Measurements from ENCODE around the gene LRRC25. TPM values are rescaled to one million over a fixed set of nuclear protein-coding genes. Genes with fewer than 3 reads are reported as not detected.

LRRC25 gene
- total and polyA plus RNA-seq, 10 of the 15 experiments (the other 5 are each of a cell fraction or from before 2014, with no cell fraction given): 0.38 to 2.9 (median 1.2) TPM

DNA sequence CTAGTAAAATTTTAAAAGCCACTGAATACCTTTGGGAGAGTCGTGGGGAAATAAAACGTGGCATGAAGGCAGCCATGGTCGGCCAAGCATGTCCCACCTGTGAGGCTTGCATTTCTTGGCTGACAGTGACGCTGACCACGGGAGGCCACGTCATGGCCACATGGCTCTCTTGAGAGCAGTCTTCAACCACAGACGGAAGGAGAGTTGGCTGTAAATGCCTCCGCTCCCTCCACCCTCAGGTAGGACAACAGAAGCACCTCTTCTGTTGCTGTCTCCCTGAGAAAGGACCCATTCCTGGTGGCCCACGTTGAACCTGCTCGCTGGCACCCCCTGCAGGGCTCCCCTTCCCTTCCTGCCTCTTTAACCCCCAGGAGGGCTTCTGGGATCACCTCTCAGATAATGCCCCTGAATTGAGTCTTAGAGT lies 10.6 kb upstream of the LRRC25 start (continued):
- TF ChIP-seq, protein P1, sequence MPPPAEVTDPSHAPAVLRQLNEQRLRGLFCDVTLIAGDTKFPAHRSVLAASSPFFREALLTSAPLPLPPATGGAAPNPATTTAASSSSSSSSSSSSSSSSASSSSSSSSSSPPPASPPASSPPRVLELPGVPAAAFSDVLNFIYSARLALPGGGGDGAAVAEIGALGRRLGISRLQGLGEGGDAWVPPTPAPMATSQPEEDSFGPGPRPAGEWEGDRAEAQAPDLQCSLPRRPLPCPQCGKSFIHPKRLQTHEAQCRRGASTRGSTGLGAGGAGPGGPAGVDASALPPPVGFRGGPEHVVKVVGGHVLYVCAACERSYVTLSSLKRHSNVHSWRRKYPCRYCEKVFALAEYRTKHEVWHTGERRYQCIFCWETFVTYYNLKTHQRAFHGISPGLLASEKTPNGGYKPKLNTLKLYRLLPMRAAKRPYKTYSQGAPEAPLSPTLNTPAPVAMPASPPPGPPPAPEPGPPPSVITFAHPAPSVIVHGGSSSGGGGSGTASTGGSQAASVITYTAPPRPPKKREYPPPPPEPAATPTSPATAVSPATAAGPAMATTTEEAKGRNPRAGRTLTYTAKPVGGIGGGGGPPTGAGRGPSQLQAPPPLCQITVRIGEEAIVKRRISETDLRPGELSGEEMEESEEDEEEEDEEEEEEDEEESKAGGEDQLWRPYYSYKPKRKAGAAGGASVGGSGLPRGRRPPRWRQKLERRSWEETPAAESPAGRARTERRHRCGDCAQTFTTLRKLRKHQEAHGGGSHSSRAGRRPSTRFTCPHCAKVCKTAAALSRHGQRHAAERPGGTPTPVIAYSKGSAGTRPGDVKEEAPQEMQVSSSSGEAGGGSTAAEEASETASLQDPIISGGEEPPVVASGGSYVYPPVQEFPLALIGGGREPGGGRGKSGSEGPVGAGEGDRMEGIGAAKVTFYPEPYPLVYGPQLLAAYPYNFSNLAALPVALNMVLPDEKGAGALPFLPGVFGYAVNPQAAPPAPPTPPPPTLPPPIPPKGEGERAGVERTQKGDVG (CRISPR knock-in tag; IDR thresholded peaks at IDR 0.05): no peak
- TF ChIP-seq NFYA (IDR thresholded peaks at IDR 0.05; ENCODE audit: borderline replicate concordance, low read depth, low read length) (no peak), PKNOX1 (IDR thresholded peaks at IDR 0.05) (peak; percentile 85), NR2C1 (IDR thresholded peaks at IDR 0.05) (no peak), GABPA (IDR thresholded peaks at IDR 0.05; ENCODE audit: low read depth) (no peak), SPI1 (IDR thresholded peaks at IDR 0.05; ENCODE audit: borderline replicate concordance, insufficient read depth, low read depth, low read length) (no peak), IRF4 (IDR thresholded peaks at IDR 0.05; ENCODE audit: low read depth, low read length) (0 out of 2 replicates have a peak, but pooled peaks have one; percentile 47), KDM1A (IDR thresholded peaks at IDR 0.05; ENCODE audit: borderline replicate concordance) (no peak), RCOR1 (conservative IDR thresholded peaks at IDR 0.05; ENCODE audit: low read depth, low read length) (0 out of 2 replicates have a peak, but pooled peaks have one; percentile 37), CREM (IDR thresholded peaks at IDR 0.05; ENCODE audit: low read depth) (peak; percentile 90), MLLT1 (IDR thresholded peaks at IDR 0.05) (no peak; the same call in 1 of the 2 replicates), BMI1 (IDR thresholded peaks at IDR 0.05; ENCODE audit: borderline replicate concordance) (no peak), SMAD5 (IDR thresholded peaks at IDR 0.05; ENCODE audit: low read depth) (no peak), HDAC6 (IDR thresholded peaks at IDR 0.05; ENCODE audit: unreplicated experiment) (no peak), FOXK2 (IDR thresholded peaks at IDR 0.05) (no peak), CREB1 (IDR thresholded peaks at IDR 0.05; ENCODE audit: low read depth) (peak; percentile 92), FOS (IDR thresholded peaks at IDR 0.05; ENCODE audit: borderline replicate concordance, extremely low read depth, insufficient read length) (no peak), POLR2AphosphoS5 (IDR thresholded peaks at IDR 0.05; ENCODE audit: low read length) (no peak), RELA (IDR thresholded peaks at IDR 0.05; ENCODE audit: borderline replicate concordance, partially characterized antibody) (no peak), ZNF24 (IDR thresholded peaks at IDR 0.05) (no peak)
- TF ChIP-seq, protein P2, sequence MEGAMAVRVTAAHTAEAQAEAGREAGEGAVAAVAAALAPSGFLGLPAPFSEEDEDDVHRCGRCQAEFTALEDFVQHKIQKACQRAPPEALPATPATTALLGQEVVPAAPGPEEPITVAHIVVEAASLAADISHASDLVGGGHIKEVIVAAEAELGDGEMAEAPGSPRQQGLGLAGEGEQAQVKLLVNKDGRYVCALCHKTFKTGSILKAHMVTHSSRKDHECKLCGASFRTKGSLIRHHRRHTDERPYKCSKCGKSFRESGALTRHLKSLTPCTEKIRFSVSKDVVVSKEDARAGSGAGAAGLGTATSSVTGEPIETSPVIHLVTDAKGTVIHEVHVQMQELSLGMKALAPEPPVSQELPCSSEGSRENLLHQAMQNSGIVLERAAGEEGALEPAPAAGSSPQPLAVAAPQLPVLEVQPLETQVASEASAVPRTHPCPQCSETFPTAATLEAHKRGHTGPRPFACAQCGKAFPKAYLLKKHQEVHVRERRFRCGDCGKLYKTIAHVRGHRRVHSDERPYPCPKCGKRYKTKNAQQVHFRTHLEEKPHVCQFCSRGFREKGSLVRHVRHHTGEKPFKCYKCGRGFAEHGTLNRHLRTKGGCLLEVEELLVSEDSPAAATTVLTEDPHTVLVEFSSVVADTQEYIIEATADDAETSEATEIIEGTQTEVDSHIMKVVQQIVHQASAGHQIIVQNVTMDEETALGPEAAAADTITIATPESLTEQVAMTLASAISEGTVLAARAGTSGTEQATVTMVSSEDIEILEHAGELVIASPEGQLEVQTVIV (IDR thresholded peaks at IDR 0.05; ENCODE audit: borderline replicate concordance, partially characterized antibody): peak; percentile 39
- TF ChIP-seq, protein P3, sequence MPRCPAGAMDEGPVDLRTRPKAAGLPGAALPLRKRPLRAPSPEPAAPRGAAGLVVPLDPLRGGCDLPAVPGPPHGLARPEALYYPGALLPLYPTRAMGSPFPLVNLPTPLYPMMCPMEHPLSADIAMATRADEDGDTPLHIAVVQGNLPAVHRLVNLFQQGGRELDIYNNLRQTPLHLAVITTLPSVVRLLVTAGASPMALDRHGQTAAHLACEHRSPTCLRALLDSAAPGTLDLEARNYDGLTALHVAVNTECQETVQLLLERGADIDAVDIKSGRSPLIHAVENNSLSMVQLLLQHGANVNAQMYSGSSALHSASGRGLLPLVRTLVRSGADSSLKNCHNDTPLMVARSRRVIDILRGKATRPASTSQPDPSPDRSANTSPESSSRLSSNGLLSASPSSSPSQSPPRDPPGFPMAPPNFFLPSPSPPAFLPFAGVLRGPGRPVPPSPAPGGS (IDR thresholded peaks at IDR 0.05; ENCODE audit: borderline replicate concordance, insufficient read depth, low read depth, low read length, poor library complexity, severe bottlenecking): no peak
